Measurements from ENCODE around the gene PRDM16.
A peak's percentile ranks its signal among the peaks of the same experiment; 100 is the strongest.

The PRDM16 gene

DNA sequence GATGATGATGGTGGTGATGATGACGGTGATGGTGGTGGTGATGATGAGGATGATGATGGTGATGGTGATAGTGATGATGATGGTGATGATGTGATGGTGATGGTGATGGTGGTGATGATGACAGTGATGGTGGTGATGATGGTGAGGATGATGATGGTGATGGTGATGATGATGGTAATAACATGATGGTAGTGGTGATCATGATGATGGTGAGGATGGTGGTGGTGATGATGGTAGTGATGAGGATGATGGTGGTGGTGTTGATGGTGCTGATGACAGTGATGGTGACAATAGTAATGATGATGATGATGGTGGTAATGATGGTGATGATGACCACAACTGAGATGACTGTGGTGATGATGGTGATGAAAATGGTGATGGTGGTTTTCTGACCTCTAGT, 42.9 kb upstream of the PRDM16 start:
- no peak overlapping the region for H3K4me3 ChIP-seq (ENCODE audit: low read length, poor library complexity, severe bottlenecking)
- H3K27me3 ChIP-seq (ENCODE audit: insufficient read depth, low read length, poor library complexity, severe bottlenecking): no peaks in the 10 kb centered on the region
- H2AFZ ChIP-seq (ENCODE audit: low read length): no peak overlapping the region
- peaks cover 37% of the 10 kb centered on the region for H3K4me1 ChIP-seq (ENCODE audit: insufficient read depth, low read length, poor library complexity, severe bottlenecking)
- no peaks in the 10 kb centered on the region for H3K9me3 ChIP-seq (ENCODE audit: insufficient read depth, low read depth, low read length)
- TF ChIP-seq, protein P1, sequence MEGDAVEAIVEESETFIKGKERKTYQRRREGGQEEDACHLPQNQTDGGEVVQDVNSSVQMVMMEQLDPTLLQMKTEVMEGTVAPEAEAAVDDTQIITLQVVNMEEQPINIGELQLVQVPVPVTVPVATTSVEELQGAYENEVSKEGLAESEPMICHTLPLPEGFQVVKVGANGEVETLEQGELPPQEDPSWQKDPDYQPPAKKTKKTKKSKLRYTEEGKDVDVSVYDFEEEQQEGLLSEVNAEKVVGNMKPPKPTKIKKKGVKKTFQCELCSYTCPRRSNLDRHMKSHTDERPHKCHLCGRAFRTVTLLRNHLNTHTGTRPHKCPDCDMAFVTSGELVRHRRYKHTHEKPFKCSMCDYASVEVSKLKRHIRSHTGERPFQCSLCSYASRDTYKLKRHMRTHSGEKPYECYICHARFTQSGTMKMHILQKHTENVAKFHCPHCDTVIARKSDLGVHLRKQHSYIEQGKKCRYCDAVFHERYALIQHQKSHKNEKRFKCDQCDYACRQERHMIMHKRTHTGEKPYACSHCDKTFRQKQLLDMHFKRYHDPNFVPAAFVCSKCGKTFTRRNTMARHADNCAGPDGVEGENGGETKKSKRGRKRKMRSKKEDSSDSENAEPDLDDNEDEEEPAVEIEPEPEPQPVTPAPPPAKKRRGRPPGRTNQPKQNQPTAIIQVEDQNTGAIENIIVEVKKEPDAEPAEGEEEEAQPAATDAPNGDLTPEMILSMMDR (conservative IDR thresholded peaks at IDR 0.05; ENCODE audit: low read length): no peak
- no peak for TF ChIP-seq EZH2phosphoT487 (IDR thresholded peaks at IDR 0.05; ENCODE audit: borderline replicate concordance)
- no peaks in the 10 kb centered on the region for H4K20me1 ChIP-seq (ENCODE audit: insufficient read depth, low read length, poor library complexity, severe bottlenecking)
- no peaks in the 10 kb centered on the region for H3F3A ChIP-seq (ENCODE audit: low read depth)
- no peaks in the 10 kb centered on the region for H3K36me3 ChIP-seq (ENCODE audit: insufficient read depth, low read length)
- H3K4me2 ChIP-seq (ENCODE audit: low read depth, low read length, poor library complexity, severe bottlenecking): no peak overlapping the region
- H3K9me2 ChIP-seq (replicated peaks; ENCODE audit: low read depth, low read length): no peaks in the 10 kb centered on the region
- no peaks in the 10 kb centered on the region for H3K79me2 ChIP-seq (ENCODE audit: insufficient read depth, low read length)
- no peak overlapping the region for H3K9ac ChIP-seq (ENCODE audit: low read depth, low read length, poor library complexity, severe bottlenecking)

DNA sequence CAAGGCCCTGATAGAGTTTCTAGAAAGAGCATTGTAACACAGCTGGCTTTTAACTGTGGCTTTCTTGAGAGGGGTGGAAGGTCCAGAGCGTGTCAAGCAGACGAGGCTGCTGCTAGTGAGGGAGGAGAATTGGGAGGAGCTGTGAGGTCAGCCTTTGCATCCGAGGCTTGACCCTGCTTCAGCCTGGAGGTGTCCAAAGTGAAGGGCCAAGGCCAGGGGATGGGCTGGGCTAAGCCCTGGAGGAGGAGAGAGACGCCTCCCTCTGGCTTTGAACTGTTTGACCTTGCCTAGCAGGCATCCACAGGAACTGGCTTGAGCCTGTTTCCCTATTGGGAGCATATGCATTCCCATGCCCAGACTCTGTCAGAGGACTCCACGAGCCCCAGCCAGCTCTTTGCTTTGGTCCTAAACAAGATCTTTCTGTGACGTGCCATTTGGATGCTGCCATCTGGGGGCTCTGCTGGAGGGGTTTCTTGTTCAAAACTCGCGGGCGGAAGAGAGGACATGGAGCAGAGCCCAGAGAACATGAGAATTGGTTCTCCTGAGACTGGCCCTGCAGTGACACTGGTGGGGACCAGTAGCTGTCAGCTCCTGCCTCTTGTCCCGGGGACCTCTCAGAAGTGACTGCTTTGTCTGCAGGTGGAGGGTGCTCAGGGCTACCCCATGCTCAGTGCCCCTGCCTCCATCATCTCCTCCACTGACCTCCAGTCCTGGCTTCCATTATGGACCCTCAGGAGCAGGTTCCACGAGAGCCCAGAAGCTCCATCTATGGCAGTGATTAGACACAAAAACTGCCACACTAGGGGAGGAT, 42.2 kb upstream of the PRDM16 start:
- Histone ChIP-seq H3K36me3 (ENCODE audit: insufficient read depth, low read length) (no peaks in the 10 kb centered on the region), H3K9me2 (replicated peaks; ENCODE audit: low read depth, low read length) (no peaks in the 10 kb centered on the region), H4K20me1 (ENCODE audit: insufficient read depth, low read length, poor library complexity, severe bottlenecking) (no peaks in the 10 kb centered on the region), H3K9ac (ENCODE audit: low read depth, low read length, poor library complexity, severe bottlenecking) (no peak overlapping the region), H3K79me2 (ENCODE audit: insufficient read depth, low read length) (no peaks in the 10 kb centered on the region), H3F3A (ENCODE audit: low read depth) (no peaks in the 10 kb centered on the region), H3K9me3 (ENCODE audit: insufficient read depth, low read depth, low read length) (no peaks in the 10 kb centered on the region), H3K4me3 (ENCODE audit: low read length, poor library complexity, severe bottlenecking) (no peak overlapping the region), H3K4me2 (ENCODE audit: low read depth, low read length, poor library complexity, severe bottlenecking) (no peak overlapping the region), H3K27me3 (ENCODE audit: insufficient read depth, low read length, poor library complexity, severe bottlenecking) (no peaks in the 10 kb centered on the region), H2AFZ (ENCODE audit: low read length) (no peak overlapping the region), H3K4me1 (ENCODE audit: insufficient read depth, low read length, poor library complexity, severe bottlenecking) (peaks cover 43% of the 10 kb centered on the region)
- no peak for TF ChIP-seq EZH2phosphoT487 (IDR thresholded peaks at IDR 0.05; ENCODE audit: borderline replicate concordance)
- TF ChIP-seq, protein P1 (conservative IDR thresholded peaks at IDR 0.05; ENCODE audit: low read length): no peak

- H3K4me1 ChIP-seq (ENCODE audit: insufficient read depth, low read length, poor library complexity, severe bottlenecking): peaks cover 53% of the 10 kb centered on the region
- no peaks in the 10 kb centered on the region for H3K9me3 ChIP-seq (ENCODE audit: insufficient read depth, low read depth, low read length)
- TF ChIP-seq, protein P1 (conservative IDR thresholded peaks at IDR 0.05; ENCODE audit: low read length): no peak
- no peak for TF ChIP-seq EZH2phosphoT487 (IDR thresholded peaks at IDR 0.05; ENCODE audit: borderline replicate concordance)
- no peaks in the 10 kb centered on the region for H4K20me1 ChIP-seq (ENCODE audit: insufficient read depth, low read length, poor library complexity, severe bottlenecking)
- H3K36me3 ChIP-seq (ENCODE audit: insufficient read depth, low read length): no peaks in the 10 kb centered on the region
- H3F3A ChIP-seq (ENCODE audit: low read depth): no peaks in the 10 kb centered on the region
- H3K27me3 ChIP-seq (ENCODE audit: insufficient read depth, low read length, poor library complexity, severe bottlenecking): no peaks in the 10 kb centered on the region
- H3K79me2 ChIP-seq (ENCODE audit: insufficient read depth, low read length): no peaks in the 10 kb centered on the region
- H3K9ac ChIP-seq (ENCODE audit: low read depth, low read length, poor library complexity, severe bottlenecking): peak overlapping the region; percentile 81
- H3K4me3 ChIP-seq (ENCODE audit: low read length, poor library complexity, severe bottlenecking): peak overlapping the region; percentile 61
- H2AFZ ChIP-seq (ENCODE audit: low read length): no peak overlapping the region
- H3K9me2 ChIP-seq (replicated peaks; ENCODE audit: low read depth, low read length): no peaks in the 10 kb centered on the region
- peak overlapping the region; percentile 75 for H3K4me2 ChIP-seq (ENCODE audit: low read depth, low read length, poor library complexity, severe bottlenecking)
Observed at GRCh38 chr1:3027611-3028371, 41.2 kb upstream of the PRDM16 start.
